ENCODE data around the gene PKP3. TPM values are rescaled to one million over a fixed set of nuclear protein-coding genes. Genes with fewer than 3 reads are reported as not detected.
"Not testable (repeated sequence)": the region's sequence is repeated elsewhere in the genome, so short reads cannot be mapped to it uniquely, and the experiment has no call there.

Gene PKP3
- total RNA-seq, 2 donors from 2014 or later, result 0.12 TPM; not detected in 1

DNA sequence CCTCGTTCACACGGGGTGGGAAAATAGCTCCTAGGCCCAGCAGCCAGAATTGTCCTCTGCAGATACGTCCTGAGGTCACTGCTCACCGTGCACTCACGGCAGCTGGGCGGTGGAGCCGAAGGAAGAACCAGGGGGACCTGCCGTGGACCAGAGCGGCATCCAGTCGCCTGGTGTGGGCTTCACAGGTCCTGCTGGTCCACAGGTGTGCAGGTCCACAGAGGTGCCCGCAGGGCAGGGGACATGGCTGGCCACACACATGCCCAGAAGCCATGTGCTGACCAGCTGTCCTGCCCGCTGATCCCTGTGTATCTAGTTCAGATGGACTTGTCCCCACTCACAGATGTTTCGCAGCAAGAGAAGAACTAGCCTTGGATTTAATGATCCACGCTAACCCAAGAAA lies 10.6 kb upstream of the PKP3 start:
- no peak for DNase-seq (ENCODE audit: low spot score in 2 of 2)
- ATAC-seq, result no peak
- Mint-ChIP-seq H3K36me3 (peaks cover 6 to 11% of the 10 kb centered on the region in 2 donors), H3K9me3 (peaks cover 8 to 14% of the 10 kb centered on the region in 2 donors), H3K27ac (peak overlapping the region in 1 of 2 donors; percentile 2)

DNA sequence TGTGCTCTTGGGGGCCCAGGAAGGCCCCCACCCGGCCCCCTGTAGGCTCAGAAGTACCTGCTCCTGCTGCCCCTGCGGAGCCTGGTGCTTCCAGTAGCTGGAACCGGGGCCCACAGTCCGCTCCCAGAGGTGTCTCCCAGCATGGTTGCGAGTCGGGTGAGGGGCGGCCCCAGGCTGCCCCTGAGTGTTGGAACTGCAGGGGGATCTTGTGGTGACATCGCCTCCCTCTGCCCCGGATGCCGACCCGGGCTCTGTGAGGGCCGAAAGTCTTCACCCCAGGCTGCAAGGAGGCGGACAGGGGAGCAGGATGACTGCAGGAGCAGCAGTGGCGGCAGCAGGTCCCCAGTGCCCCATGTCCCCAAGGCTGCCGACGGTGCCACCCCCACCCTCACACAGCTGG lies 9.5 kb upstream of the PKP3 start:
- DNase-seq (ENCODE audit: low spot score in 2 of 2) (no peak), ATAC-seq (no peak)
- Mint-ChIP-seq H3K36me3 (peaks cover 6 to 11% of the 10 kb centered on the region in 2 donors), H3K9me3 (peaks cover 8 to 14% of the 10 kb centered on the region in 2 donors), H3K27ac (no peak overlapping the region)

DNA sequence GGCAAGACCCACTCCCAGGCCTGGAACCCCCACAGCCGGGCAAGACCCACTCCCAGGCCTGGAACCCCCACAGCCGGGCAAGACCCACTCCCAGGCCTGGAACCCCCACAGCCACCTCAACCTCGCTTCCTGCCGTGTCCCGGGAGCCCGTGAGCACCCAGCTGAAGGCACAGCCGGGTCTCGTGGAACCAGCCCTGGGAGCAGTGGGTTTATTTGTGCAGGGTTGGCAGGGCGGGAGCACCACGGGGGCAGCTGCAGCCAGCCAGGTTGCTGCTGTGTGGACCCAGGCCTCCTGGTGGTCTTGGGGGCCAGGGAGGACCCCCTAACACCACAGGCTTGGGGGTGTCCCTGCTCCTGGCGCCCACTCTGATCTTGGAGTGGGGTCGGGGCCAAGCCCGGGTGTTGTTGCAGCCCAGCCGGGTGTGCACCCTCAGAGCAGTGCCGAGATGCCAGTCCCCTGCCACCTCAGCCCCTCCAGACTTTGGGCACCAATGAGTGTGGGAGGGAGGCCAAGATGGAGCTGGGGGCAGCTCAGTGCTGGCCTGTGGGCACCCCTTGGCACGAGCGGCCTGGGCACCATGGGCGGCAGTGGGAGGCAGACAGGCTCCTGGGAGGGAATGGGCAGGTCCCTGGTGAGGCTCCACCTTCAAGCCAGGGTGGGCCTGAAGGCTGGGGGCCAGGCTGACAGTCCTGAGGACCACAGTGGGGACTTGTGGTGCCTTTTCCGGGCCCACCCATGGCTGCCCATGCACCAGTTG lies 8.2 kb upstream of the PKP3 start:
- Mint-ChIP-seq H3K36me3 (peaks cover 6 to 11% of the 10 kb centered on the region in 2 donors), H3K27ac (no peak overlapping the region), H3K9me3 (peaks cover 8 to 14% of the 10 kb centered on the region in 2 donors)
- ATAC-seq (no peak), DNase-seq (ENCODE audit: low spot score in 2 of 2) (no peak)

DNA sequence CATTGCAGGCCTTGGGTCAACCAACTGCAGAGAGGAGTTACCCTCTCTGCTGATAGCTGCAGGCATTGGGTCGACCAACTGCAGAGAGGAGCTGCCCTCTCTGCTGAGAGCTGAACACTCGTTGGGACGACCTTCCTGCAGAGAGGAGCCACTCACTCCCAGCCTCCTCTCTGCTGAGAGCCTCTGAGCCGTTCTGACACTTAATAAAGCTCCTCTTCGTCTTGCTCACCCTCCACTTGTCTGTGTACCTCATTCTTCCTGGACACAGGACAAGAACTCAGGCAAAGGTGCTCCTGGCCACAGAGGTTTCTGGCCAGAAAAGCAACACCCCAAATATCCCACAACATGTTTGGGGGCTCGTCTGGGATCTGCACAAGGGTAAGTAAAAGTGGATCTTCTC lies 7.5 kb upstream of the PKP3 start:
- Mint-ChIP-seq H3K36me3 (peaks cover 6 to 11% of the 10 kb centered on the region in 2 donors), H3K9me3 (peaks cover 8 to 14% of the 10 kb centered on the region in 2 donors), H3K27ac (no peak overlapping the region)
- DNase-seq (ENCODE audit: low spot score in 2 of 2) (no peak), ATAC-seq (no peak)

DNA sequence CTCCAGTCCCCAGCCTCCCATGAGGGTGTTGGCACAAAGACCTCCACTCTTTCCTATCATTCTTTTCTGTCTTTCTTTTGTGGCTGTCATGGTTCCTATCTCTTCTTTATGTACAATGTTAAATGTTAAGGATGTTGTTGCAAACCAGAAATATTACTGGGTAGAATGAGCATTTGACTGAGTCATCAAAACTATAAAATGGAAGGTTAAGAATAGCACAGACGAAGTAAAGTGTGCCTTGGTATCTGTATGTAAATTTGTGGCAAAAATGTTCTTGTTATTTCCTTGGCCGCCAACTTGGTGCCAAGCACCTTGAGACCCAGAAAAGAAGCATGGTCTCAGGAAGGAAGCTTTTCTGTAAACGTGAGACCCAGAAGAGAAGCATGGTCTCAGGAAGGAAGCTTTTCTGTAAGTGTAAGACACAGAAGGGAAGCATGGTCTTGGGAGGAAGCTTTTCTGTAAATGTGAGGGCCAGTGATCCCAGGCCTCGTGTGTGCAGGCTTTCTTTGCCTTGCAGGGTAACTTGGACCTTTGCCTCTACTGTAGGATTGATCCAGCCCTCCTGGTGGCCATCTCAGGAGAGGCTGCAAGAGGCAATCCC lies 6.7 kb upstream of the PKP3 start:
- peaks cover 6 to 11% of the 10 kb centered on the region in 2 donors for H3K36me3 Mint-ChIP-seq
- no peak overlapping the region for H3K27ac Mint-ChIP-seq
- no peak for DNase-seq (ENCODE audit: low spot score in 2 of 2)
- no peak for ATAC-seq
- peaks cover 8 to 14% of the 10 kb centered on the region in 2 donors for H3K9me3 Mint-ChIP-seq

- H3K27ac Mint-ChIP-seq; DNase-seq (ENCODE audit: low spot score in 2 of 2); ATAC-seq: not testable (repeated sequence)
- Mint-ChIP-seq H3K36me3 (peaks cover 6 to 11% of the 10 kb centered on the region in 2 donors), H3K9me3 (peaks cover 8 to 14% of the 10 kb centered on the region in 2 donors)
Observed at GRCh38 chr11:389369-389768, 4.6 kb upstream of the PKP3 start.

DNA sequence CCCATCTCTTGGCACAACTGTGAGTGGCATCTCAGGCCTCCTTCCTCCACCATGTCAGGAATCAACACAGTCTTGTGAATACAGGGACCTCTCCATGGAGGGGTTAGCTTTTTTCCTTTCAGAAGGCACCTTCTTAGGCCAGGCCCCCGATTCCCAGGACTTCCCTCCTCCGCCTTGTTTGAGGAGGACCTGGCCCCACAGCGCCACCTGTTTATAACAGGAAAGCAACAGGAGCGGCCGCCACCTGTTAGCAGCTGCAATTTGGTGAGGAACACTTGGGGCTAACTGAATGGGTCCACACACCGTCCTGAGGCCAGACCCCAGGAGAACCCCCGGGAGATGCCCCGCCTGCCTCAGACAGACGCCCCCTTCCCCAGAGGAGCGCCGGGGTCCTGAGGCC lies 3.8 kb upstream of the PKP3 start:
- Mint-ChIP-seq H3K27ac (no peak overlapping the region), H3K9me3 (peaks cover 8 to 14% of the 10 kb centered on the region in 2 donors), H3K36me3 (peaks cover 6 to 11% of the 10 kb centered on the region in 2 donors)
- DNase-seq (ENCODE audit: low spot score in 2 of 2), result no peak
- ATAC-seq, result no peak

DNA sequence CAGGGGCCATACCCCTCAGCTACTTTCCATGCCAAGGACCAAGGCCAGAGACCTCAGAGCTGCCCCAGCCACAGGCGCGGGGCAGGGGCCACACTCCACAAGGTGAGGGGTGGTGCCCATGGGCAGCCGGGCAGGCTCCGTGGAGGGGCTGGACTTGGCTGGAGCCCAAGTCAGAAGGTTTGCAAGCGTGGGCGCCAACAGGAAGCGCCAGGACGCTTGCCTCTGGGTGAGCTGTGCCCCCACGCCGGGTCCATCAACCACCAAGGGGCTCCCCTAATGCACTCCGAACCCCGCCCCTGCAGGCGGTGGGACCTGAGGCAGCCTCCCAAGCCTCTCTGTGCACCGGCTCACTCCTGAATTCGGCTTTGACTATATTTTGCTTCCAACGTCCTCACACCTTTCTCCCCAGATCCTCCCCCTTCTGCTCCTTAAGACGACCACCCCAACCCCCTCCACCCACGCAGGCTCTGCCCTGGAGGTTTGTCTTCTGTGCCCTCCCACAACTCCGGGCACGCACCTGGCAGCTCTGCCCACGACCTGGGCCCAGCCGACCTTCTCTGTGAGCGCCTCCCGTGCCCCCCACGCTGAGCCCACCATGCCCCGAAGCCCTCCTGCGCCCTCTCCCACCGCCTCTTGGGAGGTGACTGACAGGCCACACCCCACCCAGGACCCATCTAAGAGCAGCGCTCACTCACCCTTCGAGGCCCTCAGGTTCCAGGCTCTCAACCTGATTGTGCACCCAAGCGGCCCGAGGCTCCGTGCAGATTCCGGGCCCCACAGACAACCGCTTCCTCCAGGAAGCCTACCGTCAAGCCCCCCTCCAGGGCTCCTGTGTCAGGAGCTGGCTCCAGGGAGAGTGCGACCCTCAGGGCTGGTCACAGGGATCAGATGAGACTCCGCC lies 2.6 kb upstream of the PKP3 start:
- DNase-seq (ENCODE audit: low spot score in 2 of 2) (no peak), ATAC-seq (no peak)
- Mint-ChIP-seq H3K36me3 (peaks cover 6 to 11% of the 10 kb centered on the region in 2 donors), H3K9me3 (peaks cover 8 to 14% of the 10 kb centered on the region in 2 donors), H3K27ac (no peak overlapping the region)

DNA sequence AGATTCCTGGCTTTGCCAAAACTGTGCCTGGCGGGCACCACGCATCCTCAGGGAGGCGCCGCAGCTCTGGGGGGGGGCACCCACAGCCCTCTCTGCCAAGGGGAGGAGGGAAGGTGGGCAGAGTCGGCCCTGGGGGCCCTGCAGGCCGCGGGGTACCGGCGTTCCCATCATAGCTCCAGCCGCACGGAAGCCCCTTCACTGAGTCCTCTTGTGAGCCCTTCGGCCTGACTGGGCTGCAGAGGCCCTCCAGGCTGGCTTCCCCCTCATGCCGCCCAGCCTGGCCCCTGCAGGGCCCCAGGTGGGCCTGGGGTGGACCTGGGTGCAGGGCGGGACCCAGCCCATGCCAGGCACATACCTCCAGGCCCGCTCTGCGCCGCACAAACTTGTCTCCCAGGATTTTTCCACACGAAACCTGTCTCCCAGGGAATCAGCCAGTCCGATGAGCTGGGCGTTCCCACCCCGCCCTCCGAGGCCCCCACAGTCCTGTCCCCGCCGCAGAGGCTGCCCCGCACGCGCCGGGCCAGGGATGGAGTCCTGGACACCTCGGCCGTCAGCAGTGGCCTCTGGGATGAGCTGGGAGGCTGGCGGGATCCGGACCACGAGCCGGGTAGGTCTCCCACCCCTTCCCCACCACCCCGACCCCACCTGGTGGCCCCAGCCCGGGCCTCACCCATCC lies 1.8 kb upstream of the PKP3 start:
- ATAC-seq (no peak), DNase-seq (ENCODE audit: low spot score in 2 of 2) (no peak)
- Mint-ChIP-seq H3K36me3 (peaks cover 0 to 2% of the 10 kb centered on the region in 2 donors), H3K9me3 (peaks cover under 1 to 6% of the 10 kb centered on the region in 2 donors), H3K27ac (no peak overlapping the region)

DNA sequence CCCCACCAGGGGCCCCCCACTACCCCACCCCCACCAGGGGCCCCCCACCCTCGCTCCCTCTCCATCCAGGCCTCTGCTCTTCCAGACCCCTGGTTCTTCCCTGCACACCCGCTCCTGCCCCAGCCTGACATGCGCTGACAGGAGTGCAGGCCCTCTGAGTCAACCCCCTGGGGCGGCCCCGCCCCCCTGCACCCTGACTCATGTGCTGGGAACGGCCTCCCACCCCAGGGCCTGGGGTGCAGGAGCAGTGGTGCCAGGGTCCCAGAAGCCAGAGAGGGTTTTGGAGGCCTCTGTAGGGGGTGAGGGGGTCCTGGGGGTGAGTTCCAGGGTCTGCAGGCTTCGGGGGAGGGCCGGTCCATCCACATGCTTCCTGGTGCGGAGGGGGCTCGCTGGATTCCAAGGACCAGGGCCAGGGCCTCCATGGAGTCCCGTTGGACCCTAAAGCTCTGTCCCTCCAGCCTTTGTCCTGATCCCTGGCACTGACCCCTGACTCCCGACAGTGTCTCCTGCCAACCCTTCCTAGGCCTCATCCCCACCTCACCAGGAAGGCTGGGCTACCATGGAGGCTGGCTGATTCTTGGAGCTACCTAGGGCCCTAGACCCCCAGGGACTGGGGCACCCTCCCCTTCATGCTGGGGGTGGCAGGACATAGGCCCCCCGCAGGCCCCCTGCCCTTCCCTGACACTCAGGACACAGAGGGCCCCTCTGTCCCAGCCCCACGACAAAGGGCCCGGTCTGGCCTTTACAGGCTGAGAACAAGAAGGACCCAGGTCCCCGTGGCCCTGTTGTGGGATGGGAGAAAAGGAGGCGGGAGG lies 583 bp upstream of the PKP3 start:
- DNase-seq (ENCODE audit: low spot score in 2 of 2), result no peak
- no peaks in the 10 kb centered on the region for H3K36me3 Mint-ChIP-seq
- H3K9me3 Mint-ChIP-seq, result no peaks in the 10 kb centered on the region
- no peak for ATAC-seq
- H3K27ac Mint-ChIP-seq, result no peak overlapping the region

- Mint-ChIP-seq H3K27ac (no peak overlapping the region), H3K36me3 (no peaks in the 10 kb centered on the region), H3K9me3 (peaks cover 0 to 4% of the 10 kb centered on the region in 2 donors)
- ATAC-seq (no peak), DNase-seq (ENCODE audit: low spot score in 2 of 2) (no peak)
Observed at GRCh38 chr11:394858-395655, 1.0 kb downstream of the PKP3 start.

DNA sequence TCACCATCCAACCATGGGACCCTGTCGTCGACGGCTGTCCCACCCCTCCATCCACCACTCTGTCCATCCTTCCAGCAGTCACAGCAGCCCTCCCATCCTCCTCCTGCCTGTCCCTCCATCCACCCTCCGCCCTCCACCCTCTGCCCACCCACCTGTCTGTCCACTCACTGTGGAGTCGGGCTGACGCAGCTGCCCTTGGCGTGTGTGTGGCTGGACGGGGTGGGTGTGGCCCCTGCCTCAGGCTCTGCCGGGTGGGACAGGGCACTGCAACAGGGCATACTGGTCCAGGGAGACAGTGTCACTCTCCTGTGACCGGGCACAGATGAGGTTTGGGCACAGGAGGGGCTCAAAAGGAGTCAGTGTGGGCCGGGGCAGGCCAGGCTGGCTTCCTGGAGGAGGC lies 1.9 kb downstream of the PKP3 start:
- H3K27ac Mint-ChIP-seq, result no peak overlapping the region
- DNase-seq (ENCODE audit: low spot score in 2 of 2) (no peak), ATAC-seq (peak in 1 of 2 donors; percentile 2)
- peaks cover 0 to 4% of the 10 kb centered on the region in 2 donors for H3K9me3 Mint-ChIP-seq
- no peaks in the 10 kb centered on the region for H3K36me3 Mint-ChIP-seq

DNA sequence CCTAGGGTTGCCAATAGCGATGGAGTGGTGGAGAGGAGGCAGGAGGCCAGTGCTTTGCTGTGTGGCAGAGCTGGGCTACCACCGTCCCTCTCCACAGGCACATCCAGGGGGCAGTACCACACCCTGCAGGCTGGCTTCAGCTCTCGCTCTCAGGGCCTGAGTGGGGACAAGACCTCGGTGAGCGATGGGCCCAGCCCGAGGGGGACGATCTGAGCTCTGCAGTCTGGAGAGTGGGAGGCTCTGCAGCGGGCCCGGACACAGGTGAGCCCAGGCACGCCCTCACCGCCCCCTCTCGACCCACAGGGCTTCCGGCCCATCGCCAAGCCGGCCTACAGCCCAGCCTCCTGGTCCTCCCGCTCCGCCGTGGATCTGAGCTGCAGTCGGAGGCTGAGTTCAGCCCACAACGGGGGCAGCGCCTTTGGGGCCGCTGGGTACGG lies 2.5 kb downstream of the PKP3 start:
- no peaks in the 10 kb centered on the region for H3K36me3 Mint-ChIP-seq
- DNase-seq (ENCODE audit: low spot score in 2 of 2) (no peak), ATAC-seq (peak; percentile 39 to 46)
- H3K9me3 Mint-ChIP-seq, result peaks cover 0 to 4% of the 10 kb centered on the region in 2 donors
- no peak overlapping the region for H3K27ac Mint-ChIP-seq

DNA sequence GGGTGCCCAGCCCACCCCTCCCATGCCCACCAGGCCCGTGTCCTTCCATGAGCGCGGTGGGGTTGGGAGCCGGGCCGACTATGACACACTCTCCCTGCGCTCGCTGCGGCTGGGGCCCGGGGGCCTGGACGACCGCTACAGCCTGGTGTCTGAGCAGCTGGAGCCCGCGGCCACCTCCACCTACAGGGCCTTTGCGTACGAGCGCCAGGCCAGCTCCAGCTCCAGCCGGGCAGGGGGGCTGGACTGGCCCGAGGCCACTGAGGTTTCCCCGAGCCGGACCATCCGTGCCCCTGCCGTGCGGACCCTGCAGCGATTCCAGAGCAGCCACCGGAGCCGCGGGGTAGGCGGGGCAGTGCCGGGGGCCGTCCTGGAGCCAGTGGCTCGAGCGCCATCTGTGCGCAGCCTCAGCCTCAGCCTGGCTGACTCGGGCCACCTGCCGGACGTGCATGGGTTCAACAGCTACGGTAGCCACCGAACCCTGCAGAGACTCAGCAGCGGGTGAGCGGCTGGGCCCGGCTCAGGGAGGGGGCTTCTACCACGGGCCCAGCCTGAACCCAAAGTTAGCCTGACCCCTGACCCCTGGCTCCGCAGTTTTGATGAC lies 3.0 kb downstream of the PKP3 start:
- H3K27ac Mint-ChIP-seq, result no peak overlapping the region
- peak; percentile 73 to 75 for ATAC-seq
- peaks cover 0 to 4% of the 10 kb centered on the region in 2 donors for H3K9me3 Mint-ChIP-seq
- DNase-seq (ENCODE audit: low spot score in 2 of 2), result no peak
- H3K36me3 Mint-ChIP-seq, result no peaks in the 10 kb centered on the region

- H3K27ac Mint-ChIP-seq, result no peak overlapping the region
- ATAC-seq, result peak in 1 of 2 donors; percentile 34
- no peaks in the 10 kb centered on the region for H3K36me3 Mint-ChIP-seq
- no peak for DNase-seq (ENCODE audit: low spot score in 2 of 2)
- peaks cover 0 to 4% of the 10 kb centered on the region in 2 donors for H3K9me3 Mint-ChIP-seq
Observed at GRCh38 chr11:398826-399225, 4.8 kb downstream of the PKP3 start.
